ENCODE measurements around the gene LARGE1. TPM values are rescaled to one million over a fixed set of nuclear protein-coding genes. Genes with fewer than 3 reads are reported as not detected.

LARGE1 gene
- total RNA-seq, 4 donors from 2014 or later, result 11.8 to 33.2 (median 22.6) TPM

DNA sequence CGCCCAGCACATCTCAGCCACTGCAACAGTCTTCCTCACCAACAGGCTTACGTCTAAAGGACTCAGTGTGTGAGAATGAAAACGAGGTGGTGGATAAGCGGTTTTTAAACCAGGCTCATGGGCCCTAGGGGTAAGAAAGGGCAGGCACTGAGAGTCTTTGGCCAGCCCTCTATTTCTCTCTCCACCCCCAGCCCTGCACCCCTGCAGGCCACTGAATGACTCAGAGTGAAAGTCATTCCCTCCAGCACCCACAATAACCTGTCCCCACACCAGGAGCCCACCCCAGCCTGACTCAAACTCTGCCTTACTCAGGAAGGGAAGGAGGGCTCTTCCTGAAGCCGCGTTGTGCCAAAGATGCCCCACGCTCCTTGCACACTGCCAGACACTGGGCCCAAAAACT lies 72.0 kb downstream of the LARGE1 start:
- 90% methylated on average over 7 of the region's 7 CpGs for WGBS, 2 donors
- TF ChIP-seq POLR2A (IDR thresholded peaks at IDR 0.05) (no peak), CTCF (IDR thresholded peaks at IDR 0.05) (no peak)
- DNase-seq (ENCODE audit: low spot score in 2 of 2), result no peak
- intact Hi-C loops (cut with DNase I; ENCODE audit: low total_unique reads), result no loop called here
- H3K4me3 ChIP-seq (ENCODE audit: low read depth, poor library complexity, severe bottlenecking), result no peak overlapping the region

DNA sequence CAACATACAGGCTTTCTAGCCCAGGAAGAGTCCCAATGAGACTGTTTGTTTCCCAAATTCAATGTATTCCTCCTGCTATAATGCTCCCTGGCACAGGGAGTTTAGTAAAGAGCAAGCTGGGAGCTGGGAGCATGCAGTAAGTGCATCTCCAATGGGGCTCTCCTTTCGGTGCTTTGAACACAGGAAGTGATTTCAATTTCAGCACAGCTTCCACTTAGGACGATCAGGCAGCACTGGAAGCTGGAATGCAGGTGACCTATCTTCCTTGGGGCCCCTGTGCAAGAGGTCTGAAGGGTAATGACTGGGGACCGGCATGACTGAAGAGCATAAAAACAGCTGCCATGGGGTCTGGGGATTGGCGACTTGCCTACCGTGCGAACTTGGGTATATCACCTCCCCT lies 76.0 kb downstream of the LARGE1 start:
- DNase-seq (ENCODE audit: low spot score in 2 of 2), result no peak
- TF ChIP-seq POLR2A (IDR thresholded peaks at IDR 0.05) (no peak), CTCF (IDR thresholded peaks at IDR 0.05) (no peak)
- intact Hi-C loops (cut with DNase I; ENCODE audit: low total_unique reads), result no loop called here
- 58 to 65% methylated on average over 6 of the region's 6 CpGs for WGBS, 2 donors
- no peak overlapping the region for H3K4me3 ChIP-seq (ENCODE audit: low read depth, poor library complexity, severe bottlenecking)

GRCh38 chr22:33842421-33843094 lies 77.7 kb downstream of the LARGE1 start:
- 89 to 90% methylated on average over 6 of the region's 6 CpGs for WGBS, 2 donors
- TF ChIP-seq CTCF (IDR thresholded peaks at IDR 0.05) (no peak), POLR2A (IDR thresholded peaks at IDR 0.05) (no peak)
- no peak for DNase-seq (ENCODE audit: low spot score in 2 of 2)

DNA sequence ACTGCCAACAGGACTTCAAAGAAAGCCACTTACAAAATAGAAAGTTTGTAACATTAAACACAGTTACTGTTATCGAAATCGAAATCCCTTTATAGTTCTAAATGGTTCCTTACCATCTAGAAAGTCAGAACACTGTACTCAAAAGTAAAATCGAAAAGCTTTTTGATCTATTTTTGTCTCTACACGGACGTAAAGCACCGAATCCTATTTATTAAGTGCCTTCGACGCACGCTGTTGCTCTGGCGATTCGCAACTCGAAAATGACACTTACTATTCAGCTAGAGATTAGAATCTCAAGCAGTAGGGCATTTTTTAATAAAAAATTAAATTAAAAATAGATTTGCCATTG lies 78.3 kb downstream of the LARGE1 start:
- no peak for DNase-seq (ENCODE audit: low spot score in 2 of 2)
- 84 to 88% methylated on average over 12 of the region's 12 CpGs for WGBS, 2 donors
- H3K4me3 ChIP-seq (ENCODE audit: low read depth, poor library complexity, severe bottlenecking), result no peak overlapping the region
- intact Hi-C loops (cut with DNase I; ENCODE audit: low total_unique reads), result no loop called here
- TF ChIP-seq POLR2A (IDR thresholded peaks at IDR 0.05), result no peak
- no peak for TF ChIP-seq CTCF (IDR thresholded peaks at IDR 0.05)

More at GRCh38 chr22:33842421-33843094, 77.7 kb downstream of the LARGE1 start:
- intact Hi-C loops (cut with DNase I; ENCODE audit: low total_unique reads), result no loop called here
- no peak overlapping the region for H3K4me3 ChIP-seq (ENCODE audit: low read depth, poor library complexity, severe bottlenecking)

DNA sequence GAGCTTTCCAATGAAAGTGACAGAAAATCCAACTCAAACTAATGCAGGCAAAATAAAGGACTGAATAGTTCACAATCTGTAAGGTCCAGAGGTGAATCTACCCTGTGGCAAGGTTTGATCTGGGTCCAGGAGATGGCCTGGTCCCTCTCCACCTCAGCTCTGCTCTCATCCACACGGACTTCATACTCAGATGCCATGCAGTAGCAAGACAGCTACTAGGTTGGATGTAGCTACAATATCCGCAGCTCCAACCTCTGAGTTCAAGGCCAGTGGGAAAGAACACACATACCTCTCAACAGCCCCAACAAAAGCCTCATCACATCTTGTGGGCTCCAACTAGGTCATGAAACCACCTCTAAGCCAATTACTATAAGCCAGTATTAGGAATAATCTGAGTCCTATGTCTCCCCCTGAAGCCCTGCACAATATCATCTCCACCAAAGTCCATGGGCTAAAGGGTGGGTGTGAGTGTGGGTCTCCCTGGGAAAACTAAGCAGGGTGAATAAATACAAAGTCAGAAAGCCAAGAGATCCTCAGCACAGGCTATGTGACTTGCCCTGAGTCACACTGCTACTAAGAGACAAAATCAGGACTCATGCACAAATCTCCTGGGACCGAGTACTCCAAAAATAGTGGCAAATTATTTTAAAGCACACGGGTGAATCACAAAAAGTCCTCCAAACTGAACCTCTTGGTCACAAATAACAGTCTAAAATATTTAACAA lies 78.8 kb downstream of the LARGE1 start:
- H3K4me3 ChIP-seq (ENCODE audit: low read depth, poor library complexity, severe bottlenecking), result no peak overlapping the region
- DNase-seq (ENCODE audit: low spot score in 2 of 2), result no peak
- TF ChIP-seq CTCF (IDR thresholded peaks at IDR 0.05) (no peak), POLR2A (IDR thresholded peaks at IDR 0.05) (no peak)
- intact Hi-C loops (cut with DNase I; ENCODE audit: low total_unique reads), result no loop called here
- 66 to 82% methylated on average over 4 of the region's 4 CpGs for WGBS, 2 donors
